ENCODE measurements around the gene PRKG1. TPM values are rescaled to one million over a fixed set of nuclear protein-coding genes. Genes with fewer than 3 reads are reported as not detected.

Gene PRKG1
- total RNA-seq, 1 experiment from 2014 or later = 10.4 TPM

DNA sequence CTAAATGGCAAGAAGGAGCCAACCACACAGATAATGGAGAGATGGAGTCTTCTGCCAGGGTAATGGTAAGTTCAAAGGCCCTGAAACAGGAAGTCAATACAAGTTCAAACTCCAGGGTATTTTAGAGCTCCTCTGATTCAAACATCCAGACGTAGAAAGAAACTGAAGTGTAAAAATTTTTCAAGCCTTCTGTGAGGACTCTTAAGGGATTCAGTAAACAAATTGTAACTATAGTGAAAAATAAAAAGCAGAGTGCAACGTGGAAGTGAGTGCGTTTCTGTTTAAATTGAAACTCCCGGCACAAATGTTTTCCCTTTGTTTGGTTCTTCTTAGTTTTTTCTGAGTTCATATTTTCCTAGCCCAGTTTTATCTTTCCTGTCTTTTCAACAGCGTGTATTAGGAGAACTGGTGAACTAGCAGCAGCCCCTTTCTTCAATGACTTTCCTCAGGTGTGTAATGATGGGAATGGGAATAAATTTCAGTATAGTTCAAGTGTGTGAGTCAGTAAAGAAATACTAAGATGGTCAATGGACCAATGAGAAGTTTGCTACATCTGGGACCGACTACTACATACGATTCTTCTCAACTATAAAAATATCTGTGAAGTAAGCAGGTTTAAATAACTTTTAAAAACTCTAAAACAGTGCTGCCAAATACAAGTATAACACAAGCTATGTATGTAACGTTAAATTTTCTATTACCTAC lies 326.3 kb downstream of the PRKG1 start:
- Histone ChIP-seq H4K20me1 (ENCODE audit: control insufficient read depth, insufficient read depth, insufficient read length) (no peaks in the 10 kb centered on the region), H3T11ph (ENCODE audit: low read length) (no peak overlapping the region), H2BK120ac (ENCODE audit: low read depth, low read length, poor library complexity, severe bottlenecking) (no peak overlapping the region), H4K91ac (ENCODE audit: insufficient read length, low read depth, low read length) (no peak overlapping the region), H3K79me1 (ENCODE audit: insufficient read depth, low read depth, low read length, poor library complexity, severe bottlenecking) (no peaks in the 10 kb centered on the region), H2AFZ (ENCODE audit: low read length) (no peak overlapping the region), H3K14ac (ENCODE audit: insufficient read depth, low read length) (no peak overlapping the region), H3K79me2 (ENCODE audit: insufficient read depth, low read length) (no peaks in the 10 kb centered on the region), H4K8ac (replicated peaks; ENCODE audit: insufficient read length, low read depth, low read length) (no peak overlapping the region), H3K4me2 (ENCODE audit: insufficient read depth, insufficient read length, low read length) (no peak overlapping the region), H2AK5ac (ENCODE audit: insufficient read length, low read length) (no peak overlapping the region), H2BK5ac (ENCODE audit: insufficient read length, low read length) (no peak overlapping the region), H2BK15ac (ENCODE audit: low read depth, low read length) (no peak overlapping the region), H4K5ac (ENCODE audit: insufficient read length, low read depth, low read length) (no peak overlapping the region), H2BK12ac (ENCODE audit: insufficient read length, low read depth, low read length) (no peak overlapping the region), H3K27me3 (ENCODE audit: insufficient read depth, low read length) (no peaks in the 10 kb centered on the region), H3K4ac (ENCODE audit: low read depth, low read length) (no peak overlapping the region), H3K23me2 (ENCODE audit: insufficient read length, low read depth, low read length, poor library complexity, severe bottlenecking) (no peaks in the 10 kb centered on the region), H2BK20ac (ENCODE audit: low read depth, low read length, poor library complexity, severe bottlenecking) (no peak overlapping the region), H3K18ac (ENCODE audit: insufficient read length, low read depth, low read length) (no peak overlapping the region), H3K9me3 (ENCODE audit: control insufficient read depth, low read depth, low read length) (no peaks in the 10 kb centered on the region), H3K4me1 (ENCODE audit: insufficient read depth, low read length) (no peaks in the 10 kb centered on the region; the same call in 1 of the 2 replicates), H3K27ac (ENCODE audit: insufficient read length, low read depth, low read length) (no peak overlapping the region), H3K56ac (ENCODE audit: insufficient read length, low read depth, low read length) (no peak overlapping the region), H3K9ac (ENCODE audit: extremely low read depth, insufficient read length, low read length) (no peak overlapping the region), H3K23ac (ENCODE audit: insufficient read length, low read depth, low read length) (no peak overlapping the region)
- DNase-seq = no peak
- Mint-ChIP-seq H3K4me1 (peaks cover 4 to 8% of the 10 kb centered on the region in 2 experiments), H3K4me3 (no peak overlapping the region), H3K27ac (no peak overlapping the region), H3K36me3 (ENCODE audit: insufficient read depth in 1 of 3, low read depth in 3 of 3) (no peaks in the 10 kb centered on the region), H3K27me3 (ENCODE audit: low read depth) (no peaks in the 10 kb centered on the region), H3K9me3 (no peaks in the 10 kb centered on the region)
- no peak for TF ChIP-seq CTCF (conservative IDR thresholded peaks at IDR 0.05)
- WGBS (ENCODE audit: extremely low coverage, insufficient read length, low lambda C conversion rate) = no CpG with 5 or more reads among the region's 8 CpGs

Measured in H9 (cell line).